Stimulated activated CD8-positive, alpha-beta memory T cell treated with anti-CD3 and anti-CD28 coated beads, Interleukin-12 subunit alpha, Interleukin-12 subunit beta, amount 100 ng/mL, for 24 hours (primary cell): ENCODE measurements around the gene FGD6.

Source experiments
- DNase-seq: peaks from one replicate; pipeline ENCODE4 v3.0.0-alpha.2; 2020; ENCODE audit errors: extremely low read depth

Gene FGD6

DNA sequence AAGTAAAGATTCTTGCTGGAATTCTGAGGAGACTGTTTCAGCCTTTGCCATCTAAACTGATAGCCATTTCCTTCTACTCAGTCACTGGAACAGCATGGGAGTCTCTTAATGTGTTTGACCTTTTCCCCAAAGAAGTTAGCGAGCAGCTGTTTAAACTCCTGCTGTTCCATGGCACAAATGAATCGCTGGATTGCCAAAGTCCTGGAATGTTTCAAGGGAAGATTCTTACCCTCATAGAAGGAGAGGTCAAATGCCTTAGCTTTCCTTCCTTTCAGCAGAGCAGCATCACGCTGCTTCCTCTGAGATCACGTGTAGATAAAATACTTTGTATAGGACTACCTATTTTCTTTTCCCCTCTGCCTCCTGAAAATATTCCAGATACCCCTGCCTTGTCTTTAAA lies 133.3 kb downstream of the FGD6 start:
- DNase-seq: no peak

DNA sequence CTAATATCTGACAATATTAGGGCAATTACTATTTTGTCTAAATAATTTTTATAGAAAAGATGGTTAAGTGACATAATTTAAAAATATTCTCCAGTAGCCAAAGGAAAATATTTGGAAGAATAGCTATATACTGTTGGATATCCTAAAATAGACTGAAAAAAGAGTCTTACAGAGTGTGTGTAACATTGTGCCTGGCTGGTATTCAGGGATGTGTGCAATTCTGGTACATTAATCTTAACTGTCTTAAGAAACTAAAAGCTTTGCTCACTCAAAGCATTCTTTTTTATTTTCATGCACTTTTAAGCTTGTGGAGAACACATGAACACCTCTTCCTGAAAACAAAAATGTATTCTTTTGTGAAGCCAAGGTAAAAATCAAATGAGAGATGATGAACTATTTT lies 133.8 kb downstream of the FGD6 start:
- no peak for DNase-seq

DNA sequence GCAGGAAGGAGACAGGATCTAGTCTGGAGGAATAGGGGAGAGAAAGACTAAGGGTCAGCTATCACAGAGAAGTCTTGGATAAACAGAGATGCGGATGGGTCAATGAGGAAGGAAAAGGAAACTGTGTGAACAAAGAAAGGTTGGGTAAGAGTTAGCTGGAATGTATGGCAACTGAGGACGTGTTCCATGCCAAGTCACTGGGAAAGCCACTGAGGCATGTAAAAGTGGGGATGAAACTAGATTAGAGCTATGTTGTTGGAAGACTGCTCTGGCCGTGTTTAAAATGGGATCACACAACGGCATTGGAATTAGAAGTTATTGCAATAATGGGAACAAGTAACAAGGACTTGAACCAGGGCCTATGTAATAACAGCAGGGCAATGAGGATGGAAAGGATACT lies 139.9 kb downstream of the FGD6 start:
- no peak for DNase-seq

DNA sequence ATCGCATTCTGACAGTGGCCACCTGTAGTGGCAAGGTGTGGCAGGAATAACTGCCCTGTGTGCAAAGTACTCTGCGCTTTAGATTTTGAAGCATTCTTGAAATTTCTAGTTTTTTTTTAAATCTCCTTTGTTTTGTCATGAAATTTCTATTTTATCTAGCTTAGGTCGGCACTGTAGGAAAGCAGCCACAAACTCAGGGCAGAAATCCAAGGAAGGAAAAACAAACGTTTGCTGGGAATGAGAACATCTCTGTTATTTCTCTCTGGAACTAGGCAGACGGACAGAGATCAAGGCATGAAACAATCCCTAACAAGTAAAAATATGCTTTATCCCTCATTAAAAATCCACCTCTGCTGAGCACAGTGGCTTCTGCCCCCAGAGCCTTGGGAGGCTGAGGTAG lies 142.5 kb downstream of the FGD6 start:
- no peak for DNase-seq

DNA sequence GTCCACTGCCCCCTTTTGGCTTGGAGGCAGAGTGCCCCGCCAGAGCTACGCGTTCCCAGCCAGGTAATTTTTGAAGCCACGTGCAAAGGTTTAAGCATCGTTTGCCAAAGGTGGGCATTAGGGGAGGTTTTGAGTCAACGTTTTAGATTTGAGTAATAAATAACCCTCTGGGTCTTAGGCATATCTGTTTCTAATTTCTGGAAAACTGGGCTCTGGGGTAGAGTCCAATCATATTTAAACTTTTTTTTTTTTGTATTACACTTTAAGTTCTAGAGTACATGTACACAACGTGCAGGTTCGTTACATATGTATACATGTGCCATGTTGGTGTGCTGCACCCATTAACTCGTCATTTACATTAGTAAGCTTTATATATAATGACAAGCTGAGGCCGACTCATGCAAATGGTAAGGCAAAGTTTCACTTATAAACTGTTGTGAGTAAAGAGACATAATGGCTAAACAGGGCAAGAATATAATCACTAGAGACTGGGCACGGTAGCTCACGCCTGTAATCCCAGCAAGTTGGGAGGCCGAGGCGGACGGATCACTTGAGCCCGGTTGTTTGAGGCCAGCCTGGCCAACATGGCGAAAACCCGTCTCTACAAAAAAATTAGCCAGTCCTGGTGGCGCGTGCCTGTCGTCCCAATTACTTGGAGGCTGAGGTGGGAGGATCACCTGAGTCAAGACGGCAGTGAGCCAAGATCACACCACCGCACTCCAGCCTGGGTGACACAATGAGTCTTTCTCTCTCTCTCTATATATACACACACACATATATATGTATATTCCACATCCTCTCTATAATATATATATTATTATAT lies 143.4 kb downstream of the FGD6 start:
- no peak for DNase-seq

DNA sequence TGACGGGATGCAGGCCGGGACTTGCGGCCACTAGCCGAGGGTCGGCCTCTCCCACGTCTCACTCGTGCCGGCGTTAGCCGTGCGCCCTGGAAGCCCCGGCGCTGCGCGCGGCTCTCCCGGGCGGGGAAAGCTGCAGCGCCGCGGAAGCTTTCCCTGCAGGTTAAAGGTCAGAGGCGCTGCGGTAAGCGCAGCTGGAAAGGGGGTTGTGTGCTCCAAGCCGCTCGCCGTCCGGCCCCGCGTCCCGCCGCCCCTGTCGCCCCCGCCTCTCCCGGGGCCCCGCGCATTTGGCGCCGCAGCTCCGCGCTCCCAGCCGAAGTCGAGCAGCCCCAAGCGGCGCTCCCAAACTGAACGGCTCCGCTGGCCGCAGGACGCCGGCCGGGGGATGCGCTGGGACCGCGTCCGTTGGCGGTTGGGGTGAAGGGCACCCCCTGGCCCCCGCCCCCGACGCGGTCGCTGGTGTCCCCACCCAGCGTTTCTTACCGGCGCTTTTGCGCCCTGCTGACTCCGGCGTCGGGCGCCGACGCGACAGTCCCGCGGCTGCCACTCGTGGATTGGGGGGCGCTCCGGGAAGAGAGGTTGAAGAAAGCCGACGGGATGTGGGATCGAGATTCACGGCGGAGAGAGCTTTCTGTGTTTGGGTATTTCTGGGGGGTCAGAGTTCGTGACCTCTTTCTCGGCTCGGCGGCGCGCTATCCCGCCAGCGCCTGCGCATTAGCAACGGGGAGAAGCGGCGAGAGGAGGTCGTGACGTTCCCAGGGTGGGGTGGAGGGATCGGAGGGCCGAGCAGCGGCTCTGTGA lies 144.2 kb downstream of the FGD6 start, which contains the start of gene NR2C1:
TSS of gene NR2C1 (minus strand) at position 719 of the 798 bp plus-strand sequence. CDS start 6,234 bp downstream, outside the sequence.
- peak; percentile 88 for DNase-seq

DNA sequence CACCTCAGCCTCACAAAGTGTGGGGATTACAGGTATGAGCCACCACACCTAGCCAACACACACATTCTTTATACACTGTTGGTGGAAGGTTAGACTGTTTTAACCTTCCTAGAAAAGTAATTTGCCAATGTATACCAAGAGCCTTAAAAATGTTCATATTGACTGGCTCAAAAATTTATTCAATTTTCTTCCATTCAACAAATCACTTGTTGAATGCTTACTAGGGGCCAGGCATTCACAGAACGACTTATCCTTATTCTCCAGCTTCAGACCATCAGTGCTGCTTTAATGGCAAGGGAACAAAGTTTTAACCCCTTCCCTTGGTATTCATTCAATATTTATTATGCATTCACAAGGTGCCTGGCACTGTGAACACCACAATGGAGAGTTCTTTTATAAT lies 146.9 kb downstream of the FGD6 start:
- no peak for DNase-seq

DNA sequence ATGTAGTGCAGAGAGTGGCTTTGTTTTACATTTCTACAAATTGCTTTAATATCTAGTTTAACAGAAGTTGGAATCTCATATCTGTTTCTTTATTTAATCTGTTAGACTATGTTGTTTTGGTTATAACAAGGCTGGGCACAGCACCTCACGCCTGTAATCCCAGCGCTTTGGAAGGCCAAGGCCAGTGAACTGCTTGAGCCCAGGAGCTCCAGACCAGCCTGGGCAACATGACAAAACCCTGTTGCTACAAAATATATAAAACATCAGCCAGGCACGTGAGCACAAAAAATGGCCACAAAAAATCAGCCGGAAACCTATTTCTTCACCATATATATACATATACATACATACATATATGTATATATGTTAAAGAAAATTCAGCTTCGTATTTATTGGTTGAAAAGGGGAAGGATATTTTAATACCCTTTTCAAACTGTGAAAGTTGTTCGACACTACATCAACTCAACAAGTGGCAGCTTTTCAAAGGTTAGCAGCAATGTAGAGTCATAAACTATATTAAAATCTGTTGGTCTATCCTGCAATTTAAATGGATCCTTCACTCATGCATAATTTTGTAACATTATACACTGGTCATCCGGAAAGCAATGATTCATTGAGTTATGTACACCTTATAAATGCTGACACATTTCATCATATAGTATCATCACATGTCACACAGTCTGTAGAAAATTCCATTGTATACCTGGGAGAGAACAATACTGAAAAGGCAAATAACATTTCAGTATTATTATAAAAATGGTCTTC lies 151.0 kb downstream of the FGD6 start:
- DNase-seq: no peak

DNA sequence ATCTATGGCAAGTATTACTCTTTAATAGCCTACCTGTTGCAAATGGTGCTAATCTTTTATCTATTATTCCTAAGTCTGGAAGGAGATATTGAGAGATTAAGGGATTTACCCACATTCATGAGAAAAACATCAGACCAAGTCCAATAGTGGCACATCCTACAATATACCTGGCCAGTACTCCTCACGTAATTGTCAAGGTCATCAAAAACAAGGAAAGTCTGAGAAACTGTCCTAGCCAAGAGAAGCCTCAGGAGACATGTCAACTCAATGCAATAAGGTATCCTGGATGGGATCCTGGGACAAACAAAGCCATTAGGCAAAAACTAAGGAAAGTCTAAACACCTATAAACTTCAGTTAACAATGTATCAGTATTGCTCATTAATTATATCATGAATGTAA lies 156.3 kb downstream of the FGD6 start:
- DNase-seq: no peak

DNA sequence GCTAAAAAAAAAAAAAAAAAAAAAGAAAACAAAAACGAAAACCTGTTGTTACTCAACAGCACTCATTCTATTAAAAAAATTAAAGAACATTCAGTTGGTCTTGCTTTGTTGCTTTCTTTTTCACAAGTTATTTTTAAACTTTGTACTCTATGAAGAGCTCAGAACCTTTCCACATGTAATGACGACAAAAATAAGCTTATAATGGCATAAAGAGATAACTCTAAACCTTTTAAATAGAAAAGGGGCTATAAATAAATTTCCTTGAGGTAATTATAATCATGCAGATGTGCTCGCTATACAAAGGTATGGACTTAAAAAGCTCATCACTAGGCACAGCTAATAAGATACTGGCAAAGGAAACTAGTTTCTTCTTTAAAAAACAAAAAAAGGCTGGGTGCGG lies 157.3 kb downstream of the FGD6 start:
- DNase-seq: no peak

DNA sequence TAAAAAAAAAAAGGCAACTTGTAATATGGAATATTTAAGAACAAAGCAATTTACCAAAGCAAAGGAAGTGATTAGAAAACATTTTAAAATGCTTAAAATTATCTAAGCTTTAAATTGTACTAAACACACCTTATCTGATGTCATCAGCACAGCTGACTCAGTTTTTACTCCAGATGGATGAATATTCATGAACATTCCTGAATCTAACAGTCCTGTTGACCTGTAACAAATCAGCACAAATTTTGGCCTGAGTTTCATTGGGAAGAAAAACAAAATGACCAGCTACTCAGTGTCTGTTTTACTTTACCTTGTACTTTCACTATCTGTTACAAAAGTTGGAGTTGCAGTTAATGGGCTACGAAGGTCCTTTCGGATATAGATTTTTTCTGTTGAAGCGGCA lies 159.8 kb downstream of the FGD6 start:
- DNase-seq: no peak

DNA sequence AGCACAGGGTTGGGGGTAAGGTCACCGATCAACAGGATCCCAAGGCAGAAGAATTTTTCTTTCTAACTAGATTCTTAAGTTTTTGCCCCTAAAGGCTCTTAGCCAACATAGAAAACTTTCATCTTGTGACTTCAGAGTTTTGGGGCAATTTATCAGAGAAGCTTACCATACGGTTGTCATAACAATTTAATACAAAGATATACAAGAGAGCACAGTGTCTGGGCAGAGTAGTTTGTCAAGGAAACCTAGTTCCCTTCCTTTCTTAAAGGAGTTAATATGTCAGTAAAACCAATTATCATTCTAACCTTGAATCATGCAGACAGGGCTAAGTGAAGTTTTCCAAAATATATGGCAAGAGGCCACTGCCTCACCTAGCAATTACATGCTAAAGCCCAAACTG lies 162.2 kb downstream of the FGD6 start:
- no peak for DNase-seq

DNA sequence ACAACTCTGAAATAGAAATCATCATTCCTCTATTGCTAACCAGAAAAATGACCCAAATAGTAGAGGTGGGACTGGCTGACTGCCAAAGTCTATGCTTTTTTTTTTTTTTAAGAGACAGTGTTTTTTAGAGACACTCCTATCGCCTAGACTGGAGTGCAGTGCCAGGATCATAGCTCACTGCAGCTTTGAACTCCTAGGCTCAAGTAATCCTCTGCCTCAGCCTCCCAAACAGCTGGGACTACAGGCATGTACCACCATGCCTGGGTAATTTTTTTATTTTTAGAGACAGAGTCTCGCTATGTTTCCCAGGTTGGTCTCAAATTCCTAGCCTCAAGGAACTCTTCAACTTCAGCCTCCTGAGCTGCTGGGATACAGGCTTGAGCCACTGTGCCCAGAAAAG lies 163.1 kb downstream of the FGD6 start:
- no peak for DNase-seq

DNA sequence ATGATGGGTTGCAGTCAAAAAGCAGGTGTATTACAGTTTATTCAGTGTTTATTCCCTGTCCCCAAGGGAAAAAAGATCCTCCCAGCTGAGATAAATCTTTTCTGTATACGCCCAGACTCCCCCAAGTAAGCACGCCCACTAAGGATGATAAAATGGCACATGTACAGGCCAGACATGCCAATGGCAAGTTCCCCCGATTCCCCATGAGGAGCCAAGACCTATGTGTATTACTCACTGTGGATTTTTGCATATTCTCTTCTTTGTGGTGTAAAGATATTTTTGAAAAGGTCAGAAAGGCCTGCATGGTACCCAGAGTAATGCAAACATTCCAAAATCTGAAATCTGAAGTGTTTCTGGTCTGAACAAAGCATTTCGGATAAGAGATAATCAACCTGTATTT lies 166.0 kb downstream of the FGD6 start:
- DNase-seq: no peak

DNA sequence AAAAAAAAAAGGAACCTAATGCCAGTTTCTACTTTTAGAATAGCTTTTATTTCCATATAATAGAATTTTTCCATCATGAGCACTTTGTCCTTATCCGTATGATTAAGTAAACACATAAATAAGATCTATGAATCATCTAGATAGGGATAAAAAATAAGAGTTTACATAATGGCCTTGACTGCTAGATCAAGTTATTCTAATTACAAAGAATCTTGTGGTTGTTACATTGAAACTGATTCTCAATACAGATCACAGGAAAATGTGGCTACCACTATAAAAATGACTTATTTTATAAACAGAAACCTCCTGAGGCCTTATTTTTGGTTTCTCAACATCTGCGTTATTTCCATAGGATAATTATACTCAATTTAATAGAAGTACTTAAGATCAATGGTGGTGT lies 179.4 kb downstream of the FGD6 start:
- no peak for DNase-seq

DNA sequence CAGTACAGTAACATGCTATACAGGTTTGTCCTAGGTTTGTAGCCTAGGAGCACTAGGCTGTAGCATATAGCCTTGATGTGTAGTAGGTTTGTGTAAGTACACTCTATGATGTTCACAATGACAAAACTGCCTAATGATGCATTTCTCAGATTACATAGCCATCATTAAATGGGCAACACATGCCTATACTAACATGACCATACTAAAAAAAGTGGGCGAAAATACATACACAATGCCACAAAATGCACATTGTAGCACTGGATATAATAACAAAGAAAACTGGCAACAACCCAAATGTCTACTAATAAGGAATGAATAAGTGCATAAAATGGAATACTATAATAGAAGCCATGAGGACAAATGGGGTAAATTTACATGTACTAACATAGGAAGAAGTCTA lies 182.5 kb downstream of the FGD6 start:
- no peak for DNase-seq
